Measurements from ENCODE around the gene CNKSR3.

Gene CNKSR3

DNA sequence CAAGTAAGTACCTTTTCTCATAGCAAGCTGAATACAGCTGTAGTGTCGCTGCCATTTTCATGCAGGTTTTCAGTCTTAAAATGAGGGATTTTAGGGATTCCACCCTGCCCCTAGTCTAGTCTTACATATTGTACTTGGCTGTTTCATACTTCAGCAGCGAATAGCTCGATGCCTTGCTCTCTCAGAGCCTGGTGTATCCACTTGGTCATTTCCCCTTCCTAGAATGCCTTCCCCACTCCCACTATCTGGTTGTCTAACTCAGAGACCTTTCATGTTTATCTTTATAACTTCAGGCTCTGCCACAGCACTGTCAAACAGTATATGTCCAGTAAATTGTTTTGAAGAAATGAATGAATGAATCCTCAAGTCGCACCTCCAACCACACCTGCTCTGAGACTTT, 132.8 kb downstream of the CNKSR3 start:
- DNase-seq = no peak

GRCh38 chr6:154373971-154374370, 136.5 kb downstream of the CNKSR3 start:
- DNase-seq = no peak

GRCh38 chr6:154371281-154371680, 139.2 kb downstream of the CNKSR3 start:
- DNase-seq = no peak

DNA sequence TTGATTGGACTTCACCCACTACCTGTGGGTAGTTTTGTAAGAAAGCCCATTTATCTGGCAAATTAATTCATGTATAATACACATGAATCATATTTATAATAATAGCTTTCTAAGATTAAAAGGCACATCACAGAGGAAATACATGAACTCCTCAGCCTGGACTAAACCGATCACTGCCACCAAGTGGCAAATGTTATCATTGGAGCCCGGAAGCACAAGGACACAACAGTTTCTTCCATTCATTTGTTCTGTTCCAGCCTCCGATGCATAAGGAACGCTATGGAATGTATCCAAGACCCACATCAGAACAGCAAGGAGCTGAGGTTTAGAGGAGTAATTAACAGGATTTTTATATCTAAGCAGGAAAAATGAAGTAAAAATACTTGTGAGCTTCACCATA, 139.9 kb downstream of the CNKSR3 start:
- DNase-seq = no peak

DNA sequence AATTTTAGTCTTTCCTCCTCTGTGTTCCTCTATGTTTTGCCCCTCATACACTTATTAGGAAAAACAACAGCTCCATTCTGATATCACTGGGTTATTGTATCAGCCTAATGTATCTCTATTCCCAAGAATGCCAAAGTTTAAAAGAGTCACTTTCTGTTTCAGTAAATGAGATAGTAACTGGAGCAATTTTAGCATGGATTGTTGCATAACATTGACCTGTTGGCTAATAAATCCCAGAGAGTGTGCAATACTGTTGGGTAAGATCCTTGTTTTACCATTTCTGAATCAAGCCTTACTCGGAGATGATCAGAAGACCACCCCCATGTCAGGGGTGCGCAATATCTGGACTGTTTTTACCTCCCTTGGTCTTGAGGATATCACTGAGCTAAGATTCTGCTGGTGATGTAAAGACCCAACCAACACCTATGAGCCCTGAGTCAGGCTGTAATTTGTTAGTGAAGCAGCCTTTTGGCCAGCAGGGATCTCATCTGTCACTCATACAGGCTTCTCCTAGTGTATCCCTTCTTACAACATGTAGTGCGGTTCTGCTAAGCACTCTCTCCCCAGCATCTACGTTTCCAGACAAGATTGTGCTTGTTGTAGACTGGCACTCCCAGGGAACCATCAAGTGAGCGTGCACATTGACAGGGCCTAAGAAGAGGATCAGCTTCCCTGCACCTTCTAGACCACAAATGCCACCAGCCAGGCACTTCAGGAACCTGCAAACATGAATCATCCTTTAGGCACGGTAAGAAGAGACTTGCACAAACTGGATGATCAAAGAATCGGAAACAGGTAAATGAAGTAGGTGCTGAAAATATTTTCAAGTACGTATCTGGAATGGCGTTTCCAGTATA, 142.4 kb downstream of the CNKSR3 start:
- DNase-seq = no peak

GRCh38 chr6:154367336-154367735, 143.1 kb downstream of the CNKSR3 start:
- DNase-seq = no peak

DNA sequence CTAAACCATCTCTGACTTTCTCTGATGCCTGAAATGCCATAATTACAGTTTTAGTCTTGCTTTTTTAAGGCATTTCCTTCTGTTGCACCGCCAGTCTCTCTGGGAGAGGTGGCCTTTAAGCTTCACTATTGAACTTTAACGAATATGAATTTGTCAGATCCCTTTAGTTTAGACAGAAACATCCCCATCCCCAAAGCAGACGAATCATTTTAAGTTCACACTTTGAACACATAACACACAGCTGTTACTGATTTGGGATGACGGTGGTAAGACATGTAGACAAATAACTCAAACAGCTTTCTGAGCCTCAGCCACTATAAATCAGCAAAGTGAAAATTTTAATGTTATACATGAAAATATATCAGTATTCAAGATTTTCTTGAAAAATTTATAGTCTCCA, 146.7 kb downstream of the CNKSR3 start:
- no peak for DNase-seq

GRCh38 chr6:154361476-154361875, 149.0 kb downstream of the CNKSR3 start:
- no peak for DNase-seq

DNA sequence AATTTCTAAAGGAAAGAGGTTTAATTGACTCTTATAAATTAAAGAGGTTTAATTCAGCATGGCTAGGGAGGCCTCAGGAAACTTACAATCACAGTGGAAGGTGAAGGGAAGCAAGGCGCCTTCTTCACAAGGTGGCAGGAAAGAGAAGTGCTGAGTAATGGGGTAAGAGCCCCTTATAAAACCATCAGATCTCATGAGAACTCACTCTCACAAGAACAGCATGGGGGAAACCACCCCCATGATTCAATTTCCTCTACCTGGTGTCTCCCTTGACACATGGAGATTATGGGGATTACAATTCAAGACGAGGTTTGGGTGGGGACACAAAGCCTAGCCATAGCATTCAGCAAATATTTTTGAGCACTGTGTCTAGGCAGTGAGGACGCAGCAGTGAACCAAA, 150.0 kb downstream of the CNKSR3 start:
- no peak for DNase-seq

- no peak for DNase-seq
These were observed 150.8 kb downstream of the CNKSR3 start for GRCh38 chr6:154359679-154360078.

DNA sequence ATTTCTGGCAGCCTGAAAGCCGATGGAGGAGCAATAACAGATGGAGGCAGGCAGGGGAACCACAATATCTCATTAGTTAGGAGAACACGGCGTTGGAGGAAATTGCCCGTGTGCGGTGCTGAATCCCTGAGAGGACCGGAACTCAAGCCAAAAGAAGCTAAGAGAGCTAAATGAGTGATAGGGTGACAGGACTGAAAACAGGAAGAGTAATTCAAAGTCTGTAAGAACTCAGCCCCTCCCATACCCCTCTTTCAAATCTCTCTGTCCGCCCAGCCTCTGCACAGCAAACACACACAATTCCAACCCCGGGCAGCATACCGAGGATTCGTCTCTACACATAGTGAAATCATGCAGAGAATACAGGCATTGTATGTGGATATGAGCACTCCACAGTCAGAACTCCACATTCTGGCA, 151.3 kb downstream of the CNKSR3 start:
- DNase-seq = no peak

DNA sequence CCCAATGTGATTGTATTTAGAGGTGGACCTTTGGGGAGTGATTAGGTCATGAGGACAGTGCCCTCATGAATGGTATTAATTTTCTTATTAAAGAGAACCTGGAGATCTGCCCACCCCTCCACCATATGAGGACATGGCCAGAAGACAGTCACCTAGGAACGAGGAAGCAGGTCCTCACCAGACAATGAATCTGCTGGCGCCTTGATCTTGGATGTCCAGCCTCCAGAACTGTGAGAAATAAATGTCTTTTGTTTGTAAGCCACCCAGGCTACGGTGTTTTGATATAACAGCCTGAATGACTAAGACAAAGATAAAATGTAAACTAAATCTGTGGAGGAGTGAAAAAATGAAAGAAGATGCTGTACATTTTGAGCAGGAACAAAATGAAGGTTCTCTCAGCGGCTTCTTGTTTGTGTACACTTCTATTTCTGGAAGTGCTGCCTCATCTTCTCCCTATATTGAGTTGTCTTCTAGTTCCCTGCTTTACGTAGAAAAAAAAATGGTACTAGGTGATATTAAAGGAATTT, 152.4 kb downstream of the CNKSR3 start:
- no peak for DNase-seq

- no peak for DNase-seq
These were observed 153.8 kb downstream of the CNKSR3 start, which contains the start of gene IPCEF1 for GRCh38 chr6:154356690-154357089. TSS of gene IPCEF1 (minus strand) at chr6:154356803. CDS start at chr6:154265947, 90,856 bp downstream.

GRCh38 chr6:154356113-154356512, 154.4 kb downstream of the CNKSR3 start:
- DNase-seq = no peak

DNA sequence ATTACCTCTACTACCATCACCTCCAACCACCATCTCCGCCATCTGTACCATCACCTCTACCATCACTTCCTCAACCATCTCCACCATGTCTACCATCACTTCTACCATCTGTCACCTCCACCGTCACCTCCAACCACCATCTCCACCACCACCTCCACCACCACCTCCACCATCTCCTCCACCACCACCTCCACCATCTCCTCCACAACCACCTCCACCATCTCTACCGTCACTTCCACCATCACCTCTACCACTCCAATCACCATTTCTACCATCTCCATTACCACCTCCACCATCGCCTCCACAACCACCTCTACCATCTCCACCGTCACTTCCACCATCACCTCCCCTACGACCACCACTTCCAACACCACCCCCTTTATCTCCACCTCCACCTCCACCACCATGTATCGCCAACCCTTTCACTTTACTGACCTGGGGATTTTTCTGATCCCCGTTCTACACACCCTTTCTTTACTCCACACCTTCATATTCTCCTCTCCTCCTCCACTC, 156.2 kb downstream of the CNKSR3 start:
- DNase-seq = no peak

GRCh38 chr6:154353626-154354025, 156.9 kb downstream of the CNKSR3 start:
- no peak for DNase-seq

- DNase-seq = no peak
These were observed 157.4 kb downstream of the CNKSR3 start for GRCh38 chr6:154352898-154353585.

GRCh38 chr6:154350293-154350692, 160.2 kb downstream of the CNKSR3 start:
- no peak for DNase-seq

DNA sequence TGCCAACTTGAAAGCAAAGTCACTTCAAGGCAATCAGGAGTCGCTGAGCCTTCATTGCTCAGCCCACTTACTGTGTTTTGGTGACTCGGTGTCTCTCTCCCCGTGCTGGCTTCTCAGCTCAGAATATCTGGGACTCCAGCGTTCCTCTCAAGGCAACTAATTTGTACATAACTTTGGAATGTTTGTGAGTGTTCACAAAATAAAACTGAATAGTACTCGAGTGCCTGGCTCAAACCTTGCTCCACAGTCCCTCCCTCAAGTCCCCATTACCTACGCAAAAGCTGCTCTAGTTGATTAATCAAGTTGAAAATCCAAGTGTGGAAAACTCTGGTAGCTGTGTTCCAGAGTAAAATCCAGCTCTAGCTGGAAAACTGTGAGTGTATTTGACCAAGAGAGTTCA, 162.5 kb downstream of the CNKSR3 start:
- no peak for DNase-seq

GRCh38 chr6:154345811-154346210, 164.7 kb downstream of the CNKSR3 start:
- no peak for DNase-seq

GRCh38 chr6:154343473-154344308, 166.8 kb downstream of the CNKSR3 start:
- DNase-seq = peak; percentile 91

GRCh38 chr6:154341871-154342270, 168.6 kb downstream of the CNKSR3 start:
- DNase-seq = no peak

- no peak for DNase-seq
These were observed 169.1 kb downstream of the CNKSR3 start for GRCh38 chr6:154341336-154341735.

Measured in NCI-H748 treated with DMSO at 0.1 percent for 48 hours (cell line).